ENCODE measurements around the gene MTFMT. TPM values are rescaled to one million over a fixed set of nuclear protein-coding genes. Genes with fewer than 3 reads are reported as not detected.

Gene MTFMT
- polyA plus RNA-seq, 1 experiment, result 6.4 TPM

GRCh38 chr15:64993290-64993689, 36.1 kb downstream of the MTFMT start:
- DNase-seq (ENCODE audit: low read depth), result no peak
- ChIA-PET CTCF (interaction anchor here (1.5 kb wide), 1 partner anchor 9 kb away, joined by 3 read pairs; no protein-coding TSS in a partner anchor), POLR2A (no interaction called here)
- H3K27me3 ChIP-seq (ENCODE audit: control insufficient read depth, insufficient read depth, low read length), result no peaks in the 10 kb centered on the region
- H3K36me3 ChIP-seq (ENCODE audit: control insufficient read depth, insufficient read depth, low read length), result no peaks in the 10 kb centered on the region
- TF ChIP-seq CTCF (IDR thresholded peaks at IDR 0.05; ENCODE audit: insufficient read depth, low read depth, low read length), result no peak
- H3K4me3 ChIP-seq (ENCODE audit: low read depth, low read length), result no peak overlapping the region

GRCh38 chr15:64991536-64992135, 37.8 kb downstream of the MTFMT start:
- Histone ChIP-seq H3K4me3 (ENCODE audit: low read depth, low read length) (no peak overlapping the region), H3K27me3 (ENCODE audit: control insufficient read depth, insufficient read depth, low read length) (no peaks in the 10 kb centered on the region), H3K36me3 (ENCODE audit: control insufficient read depth, insufficient read depth, low read length) (no peaks in the 10 kb centered on the region)
- no peak for TF ChIP-seq CTCF (IDR thresholded peaks at IDR 0.05; ENCODE audit: insufficient read depth, low read depth, low read length)
- ChIA-PET POLR2A (no interaction called here), CTCF (interaction anchor here (0.9 to 1.5 kb wide), 4 partner anchors 10 to 260 kb away, joined by 3 to 5 read pairs (median 3); no protein-coding TSS in a partner anchor)
- no peak for DNase-seq (ENCODE audit: low read depth)

GRCh38 chr15:64990168-64990470, 39.3 kb downstream of the MTFMT start:
- ChIA-PET POLR2A (no interaction called here), CTCF (no interaction called here)
- no peaks in the 10 kb centered on the region for H3K36me3 ChIP-seq (ENCODE audit: control insufficient read depth, insufficient read depth, low read length)
- no peak for TF ChIP-seq CTCF (IDR thresholded peaks at IDR 0.05; ENCODE audit: insufficient read depth, low read depth, low read length)
- DNase-seq (ENCODE audit: low read depth), result no peak
- peak overlapping the region; percentile 100 for H3K4me3 ChIP-seq (ENCODE audit: low read depth, low read length)
- H3K27me3 ChIP-seq (ENCODE audit: control insufficient read depth, insufficient read depth, low read length), result no peaks in the 10 kb centered on the region

- ChIA-PET CTCF (interaction anchor here (0.6 kb wide), 2 partner anchors 169 to 632 kb away, joined by 3 read pairs; partner anchors contain the start of gene SLC24A1), POLR2A (no interaction called here)
- TF ChIP-seq CTCF (IDR thresholded peaks at IDR 0.05; ENCODE audit: insufficient read depth, low read depth, low read length), result no peak
- DNase-seq (ENCODE audit: low read depth), result peak; percentile 46
- Histone ChIP-seq H3K36me3 (ENCODE audit: control insufficient read depth, insufficient read depth, low read length) (no peaks in the 10 kb centered on the region), H3K27me3 (ENCODE audit: control insufficient read depth, insufficient read depth, low read length) (no peaks in the 10 kb centered on the region), H3K4me3 (ENCODE audit: low read depth, low read length) (peak within 1 kb of the TSS; percentile 100)
Measured at GRCh38 chr15:64989416-64990167, 39.8 kb downstream of the MTFMT start, which contains the start of gene SPG21. Gene SPG21 (minus strand): TSS chr15:64989914. CDS start chr15:64983569, 6,345 bp downstream.

GRCh38 chr15:64987136-64987535, 42.3 kb downstream of the MTFMT start:
- no peak for TF ChIP-seq CTCF (IDR thresholded peaks at IDR 0.05; ENCODE audit: insufficient read depth, low read depth, low read length)
- POLR2A ChIA-PET, result no interaction called here
- Histone ChIP-seq H3K36me3 (ENCODE audit: control insufficient read depth, insufficient read depth, low read length) (no peaks in the 10 kb centered on the region), H3K4me3 (ENCODE audit: low read depth, low read length) (no peak overlapping the region), H3K27me3 (ENCODE audit: control insufficient read depth, insufficient read depth, low read length) (no peaks in the 10 kb centered on the region)
- CTCF ChIA-PET, result no interaction called here
- DNase-seq (ENCODE audit: low read depth), result no peak

Measured in BJ (cell line).